SKM-1 treated with dmso at 0.1 percent for 144 hours (cell line): ENCODE measurements around the gene CHPF2.

Experiments used
- DNase-seq: peaks from one replicate; lab custom pipeline; 2025; ENCODE audit not compliant: unreplicated experiment; lab: John Stamatoyannopoulos, UW

The CHPF2 gene

DNA sequence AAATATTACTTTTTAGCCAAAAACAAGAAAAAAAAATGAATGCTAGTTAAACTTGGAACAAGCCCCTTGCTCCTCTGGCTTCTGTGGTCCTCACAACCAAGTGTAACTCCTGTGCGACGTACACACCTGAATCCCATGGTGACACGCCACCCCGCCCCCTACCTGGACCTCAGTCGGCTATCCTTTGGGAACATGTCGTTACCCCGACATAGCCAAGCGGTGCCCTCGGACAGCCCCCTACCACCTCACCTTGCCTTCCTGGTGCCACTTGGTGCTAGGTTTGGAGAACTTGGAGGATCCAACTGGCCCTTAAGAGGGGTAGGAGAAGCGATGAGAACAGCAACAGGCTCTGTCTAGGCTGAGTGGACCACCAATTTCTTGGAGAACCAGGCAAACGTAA, 28.2 kb downstream of the CHPF2 start:
- no peak for DNase-seq

DNA sequence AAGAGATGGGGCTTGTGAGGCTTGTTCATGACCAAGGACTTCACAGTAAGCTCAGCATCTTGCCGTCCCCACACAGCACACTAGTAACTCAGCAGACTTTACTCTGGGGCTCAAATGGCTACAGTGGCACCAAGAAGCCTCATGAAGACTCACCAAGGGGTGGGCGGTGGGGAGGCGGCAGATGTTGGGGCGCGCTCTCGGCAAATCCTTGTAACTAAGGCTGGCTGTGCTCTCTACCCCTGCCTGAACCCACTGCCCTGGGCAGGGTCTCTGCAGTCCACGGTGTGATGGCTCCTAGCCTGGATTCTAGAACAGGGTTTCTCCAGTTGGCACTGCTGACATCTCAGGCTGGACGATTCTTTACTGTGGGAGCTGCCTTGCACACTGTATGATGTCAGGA, 28.6 kb downstream of the CHPF2 start:
- DNase-seq: no peak

DNA sequence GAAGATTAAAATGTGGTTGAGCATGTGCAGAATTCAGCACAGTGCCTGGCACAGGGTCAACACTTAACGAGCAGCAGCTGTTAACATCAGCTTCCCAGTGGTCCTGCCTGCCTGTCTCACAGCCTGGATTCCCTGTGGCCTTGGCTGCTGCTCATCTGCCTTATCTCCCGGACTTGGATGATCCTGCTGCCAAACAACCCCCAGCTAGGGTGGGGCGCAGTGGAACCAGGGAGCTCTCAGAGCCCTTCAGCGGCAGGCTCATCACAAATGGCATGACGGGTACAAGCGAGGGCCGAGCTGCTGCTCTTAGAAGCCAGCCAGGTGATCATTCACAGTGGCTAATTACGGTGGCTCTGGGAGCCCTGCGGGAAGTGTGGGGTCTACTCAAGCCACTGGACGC, 29.2 kb downstream of the CHPF2 start:
- DNase-seq: no peak

DNA sequence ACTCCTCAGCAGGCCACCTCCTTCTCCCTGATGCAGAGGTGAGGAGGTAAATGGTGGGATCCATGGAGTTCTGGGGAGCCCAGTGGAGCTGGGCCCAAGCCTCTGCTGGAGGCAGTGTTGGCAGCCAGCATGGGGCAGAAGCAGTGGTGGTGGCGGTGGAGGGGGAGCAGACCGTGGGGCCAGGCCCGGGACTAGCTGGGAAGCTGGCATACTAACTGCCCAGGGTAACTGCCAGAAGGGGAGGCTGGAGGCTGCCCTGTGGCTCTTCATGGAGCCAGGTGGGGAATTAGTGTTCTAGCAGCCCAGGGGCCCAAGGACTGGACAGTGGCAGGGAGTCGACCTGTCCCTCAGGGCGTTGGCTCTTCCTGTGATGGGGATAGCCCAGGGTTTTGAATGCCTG, 32.3 kb downstream of the CHPF2 start:
- no peak for DNase-seq

DNA sequence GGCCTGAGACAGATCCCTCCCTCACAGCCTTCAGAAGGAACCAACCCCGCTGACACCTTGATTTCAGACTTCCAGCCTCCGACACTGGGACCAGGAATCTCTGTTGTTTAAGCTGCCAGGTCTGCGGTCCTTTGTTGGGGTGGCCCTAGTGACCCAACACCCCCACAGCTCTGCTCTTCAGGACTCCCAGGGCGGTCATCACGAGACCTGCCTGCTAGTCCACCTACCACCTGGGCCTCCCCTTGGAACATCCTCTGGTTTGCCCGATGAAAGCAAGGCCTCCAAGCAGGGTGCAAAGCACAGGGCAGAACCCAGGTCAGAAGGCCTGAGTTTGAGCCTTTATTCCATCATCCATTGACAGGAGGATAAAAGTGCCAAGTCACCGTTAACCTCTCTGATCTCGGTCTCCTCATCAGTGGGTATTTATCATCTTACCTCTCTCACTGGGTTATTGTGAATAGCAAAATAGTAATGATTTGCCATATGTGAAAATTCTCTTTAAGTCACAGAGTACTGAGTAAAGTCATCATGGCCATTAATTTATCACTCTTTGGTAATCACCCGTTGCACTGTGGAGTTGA, 33.2 kb downstream of the CHPF2 start:
- no peak for DNase-seq

DNA sequence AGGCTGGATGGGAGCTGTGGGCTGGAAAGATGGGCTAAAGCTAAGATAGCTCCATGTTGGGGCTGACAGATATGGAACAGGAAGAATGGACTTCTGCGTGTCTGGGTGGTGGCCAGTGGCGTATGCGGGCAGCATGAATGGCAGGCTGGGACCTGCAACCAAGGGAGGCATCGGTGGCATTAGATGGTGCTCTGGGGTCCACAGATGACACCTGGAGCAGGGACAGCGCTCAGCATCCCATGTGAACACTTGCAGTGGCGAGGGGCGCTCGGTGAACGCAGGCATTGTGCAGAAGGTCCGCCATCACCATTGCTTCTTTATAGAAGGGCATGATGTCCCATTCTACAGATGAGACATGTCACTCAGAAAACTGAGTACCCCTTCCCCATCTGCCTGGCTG, 37.2 kb downstream of the CHPF2 start:
- no peak for DNase-seq

DNA sequence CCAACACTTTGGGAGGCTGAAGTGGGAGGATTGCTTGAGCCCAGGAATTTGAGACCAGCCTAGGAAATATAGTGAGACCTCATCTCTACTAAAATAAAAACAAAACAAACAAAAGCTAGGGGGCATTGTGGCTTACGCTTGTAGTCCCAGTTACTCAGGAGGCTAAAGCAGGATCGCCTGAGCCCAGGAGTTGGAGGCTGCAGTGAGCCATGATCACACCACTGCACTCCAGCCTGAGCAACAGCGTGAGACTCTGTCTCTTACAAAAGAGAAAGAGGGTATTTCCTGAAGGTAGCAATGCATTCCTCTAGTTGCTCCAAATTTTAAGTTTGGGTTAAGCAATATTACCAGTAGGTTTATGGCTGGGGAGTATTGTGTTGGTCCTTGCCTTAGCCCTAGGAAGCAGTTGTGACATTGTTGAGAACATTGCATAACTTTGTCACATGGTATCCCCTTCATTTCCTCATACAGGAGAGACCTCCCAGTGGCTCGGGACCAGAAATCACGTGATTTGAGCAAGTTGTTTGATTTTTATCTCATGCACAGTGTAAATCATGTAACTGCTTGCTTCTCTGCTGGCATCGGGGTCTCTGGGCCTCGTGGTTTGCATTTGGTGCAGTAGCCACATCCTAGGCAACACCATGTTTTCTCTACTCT, 39.5 kb downstream of the CHPF2 start:
- DNase-seq: peak; percentile 87

DNA sequence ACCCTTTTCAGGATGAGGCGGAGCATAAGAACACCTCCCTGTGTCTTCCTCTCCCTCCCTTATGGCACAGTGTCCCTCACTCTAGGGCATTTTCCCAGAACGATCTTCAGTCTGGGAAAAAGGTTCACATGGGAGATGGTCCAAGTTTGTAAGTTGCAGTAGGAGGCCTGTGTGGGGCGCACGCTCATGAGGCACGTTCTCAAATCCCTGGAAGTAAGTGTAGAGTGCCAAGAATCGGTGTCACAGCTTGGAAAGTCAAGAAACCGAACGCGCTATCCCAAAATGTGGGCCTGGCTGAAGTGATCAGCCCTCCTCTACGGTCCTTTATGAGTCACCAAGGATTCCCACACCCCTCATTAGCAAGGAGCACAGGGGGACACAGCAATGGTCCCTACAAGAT, 40.1 kb downstream of the CHPF2 start:
- DNase-seq: no peak

DNA sequence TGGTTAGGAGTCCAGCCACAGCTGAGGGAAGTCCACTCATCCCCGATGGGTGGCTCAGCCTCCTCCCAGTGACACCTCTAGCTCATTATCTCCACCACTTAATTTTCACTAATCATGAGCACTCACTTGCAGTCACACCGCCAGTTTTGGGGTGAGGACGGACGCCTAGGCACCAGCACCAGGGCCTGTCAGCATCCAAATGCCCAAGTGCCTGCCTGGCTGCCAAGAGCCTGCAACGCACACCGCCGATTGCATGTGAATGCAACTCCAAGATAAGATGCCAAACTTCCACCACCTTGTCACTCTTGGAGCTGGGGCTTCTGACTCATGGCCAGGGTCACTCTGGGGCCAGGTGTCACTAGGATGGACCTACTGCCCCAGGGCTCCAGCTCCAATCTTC, 40.6 kb downstream of the CHPF2 start:
- no peak for DNase-seq

DNA sequence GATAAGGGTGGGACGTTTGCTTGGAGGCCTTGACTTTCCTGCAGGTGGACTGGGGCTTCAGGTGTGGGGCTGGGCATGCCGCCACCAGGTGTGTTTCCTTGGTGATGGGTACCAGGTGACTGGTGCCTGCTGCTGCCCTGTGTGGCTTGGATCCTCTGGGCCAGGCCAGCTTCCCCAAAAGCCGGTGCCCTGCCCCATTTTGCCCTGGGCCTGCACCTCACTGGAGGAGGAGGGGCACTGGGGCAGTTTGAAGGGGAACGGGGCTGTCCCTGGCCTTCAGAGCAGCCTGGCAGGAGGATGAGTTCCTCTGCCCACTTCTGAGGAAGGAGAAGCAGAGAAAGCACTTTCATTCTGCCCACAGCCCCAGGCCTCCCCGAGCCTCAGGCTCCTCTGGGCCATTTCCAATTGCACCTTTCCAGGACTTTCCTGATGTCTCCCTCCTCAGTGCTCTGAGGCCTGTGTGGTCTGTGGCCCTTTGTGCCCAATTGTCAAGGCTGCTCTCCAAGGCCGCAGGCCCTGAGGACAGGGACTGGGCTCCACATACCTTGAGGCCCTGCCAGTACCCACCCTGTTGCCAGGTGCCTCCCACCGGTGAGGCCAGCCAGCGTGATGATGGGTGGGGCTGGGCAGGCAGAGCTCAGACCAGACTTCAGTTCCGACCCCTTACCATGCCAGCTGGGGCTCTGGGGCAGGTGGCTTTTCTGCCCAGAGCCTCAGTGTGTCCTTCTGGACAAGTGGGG, 41.5 kb downstream of the CHPF2 start:
- no peak for DNase-seq

DNA sequence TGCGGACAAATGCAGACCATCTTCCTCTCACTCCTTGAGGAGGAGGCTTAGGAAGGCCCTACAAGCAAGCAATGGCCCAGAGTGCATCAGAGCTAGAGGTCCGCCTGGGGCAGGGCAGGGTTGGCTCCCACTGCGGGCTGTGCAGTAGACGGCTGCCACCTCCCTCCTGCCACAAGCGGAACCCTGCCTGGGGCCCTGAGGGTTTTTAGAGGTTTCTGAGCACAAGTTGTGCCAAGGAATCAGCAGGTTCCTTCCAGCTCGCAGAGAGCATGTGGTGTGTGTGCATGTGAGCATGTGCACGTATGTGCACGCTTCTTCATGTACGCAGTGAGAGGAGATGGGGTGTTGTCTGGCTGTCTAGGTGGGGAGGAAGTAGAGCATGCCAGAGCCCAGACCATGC, 42.1 kb downstream of the CHPF2 start:
- no peak for DNase-seq

DNA sequence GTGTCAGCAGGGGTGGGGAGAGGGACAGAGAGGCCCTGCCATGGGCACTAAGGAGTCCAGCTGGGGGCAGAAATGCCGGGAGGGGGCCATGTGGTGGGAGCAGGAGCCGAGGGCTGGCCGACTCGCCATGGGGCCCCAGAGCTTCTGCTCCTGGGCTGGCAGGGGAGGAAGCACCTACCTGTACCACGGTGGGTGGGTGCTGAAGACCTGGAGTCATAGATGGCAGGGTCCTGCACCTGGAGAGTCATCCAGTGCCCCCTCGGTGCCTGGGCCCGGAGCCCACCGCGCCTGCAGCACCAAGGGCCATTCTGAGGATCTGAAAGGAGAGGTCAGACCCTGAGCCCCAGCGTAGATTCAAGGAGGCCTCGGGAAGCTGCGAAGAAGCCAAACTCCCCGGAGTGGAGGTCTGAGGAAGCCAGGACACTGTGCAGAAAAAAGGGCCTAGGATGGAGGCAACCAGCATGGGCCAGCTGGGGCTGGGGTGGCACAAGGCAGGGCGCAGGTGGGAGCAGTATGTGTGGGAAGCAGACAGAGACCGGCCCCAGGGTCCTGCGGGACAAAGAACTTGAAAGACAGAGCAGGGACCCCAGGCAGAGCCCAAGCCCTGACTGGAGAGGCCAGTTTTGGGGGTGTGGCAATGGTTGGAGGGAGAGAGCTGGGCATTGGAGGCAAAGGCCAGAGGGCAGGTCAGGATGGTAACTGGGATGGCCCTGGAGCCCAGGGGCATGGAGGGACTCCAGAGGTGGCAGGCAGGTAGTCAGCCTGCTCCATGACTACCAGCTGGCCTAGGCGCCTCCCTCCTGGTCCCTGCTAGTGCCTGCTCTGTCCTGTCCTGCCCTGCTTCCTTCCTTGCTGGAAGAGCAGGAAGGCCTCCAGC, 42.9 kb downstream of the CHPF2 start:
- DNase-seq: no peak

DNA sequence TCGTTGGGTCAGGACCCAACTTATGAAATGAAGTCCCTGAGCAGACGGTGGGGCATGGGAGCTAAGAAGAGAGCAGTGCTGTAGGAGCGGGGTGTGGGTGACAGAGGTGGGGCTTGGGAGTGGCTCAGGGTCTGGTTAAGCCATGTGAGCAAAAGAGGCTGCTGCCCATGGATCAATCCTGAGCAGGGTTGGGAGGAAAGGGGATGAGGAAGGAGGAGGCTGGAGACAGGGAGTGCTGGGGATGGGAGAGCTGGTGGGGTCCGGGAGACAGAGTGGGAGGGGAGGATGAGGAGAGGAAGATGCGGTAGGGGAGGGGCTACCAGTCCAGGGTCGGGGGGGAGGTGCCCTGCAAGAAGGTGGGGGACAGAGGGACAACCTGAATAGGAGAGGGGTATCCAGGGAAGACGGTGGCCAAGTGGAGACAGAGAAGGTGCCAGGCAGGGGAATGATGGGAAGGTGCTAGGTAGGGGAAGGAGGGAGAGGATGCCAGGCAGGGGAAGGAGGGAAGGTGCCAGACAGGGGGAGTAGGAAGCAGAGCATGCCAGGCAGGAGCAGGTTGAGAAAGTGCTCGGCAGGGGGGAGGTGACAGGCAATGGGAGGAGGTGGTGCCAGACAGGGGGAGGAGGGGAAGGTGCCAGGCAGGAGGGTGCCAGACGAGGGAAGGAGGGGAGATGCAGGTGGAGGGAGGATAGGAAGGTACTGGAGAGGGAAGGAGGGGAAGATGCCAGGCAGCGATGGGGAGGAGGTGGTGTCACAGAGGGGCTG, 43.7 kb downstream of the CHPF2 start:
- no peak for DNase-seq

DNA sequence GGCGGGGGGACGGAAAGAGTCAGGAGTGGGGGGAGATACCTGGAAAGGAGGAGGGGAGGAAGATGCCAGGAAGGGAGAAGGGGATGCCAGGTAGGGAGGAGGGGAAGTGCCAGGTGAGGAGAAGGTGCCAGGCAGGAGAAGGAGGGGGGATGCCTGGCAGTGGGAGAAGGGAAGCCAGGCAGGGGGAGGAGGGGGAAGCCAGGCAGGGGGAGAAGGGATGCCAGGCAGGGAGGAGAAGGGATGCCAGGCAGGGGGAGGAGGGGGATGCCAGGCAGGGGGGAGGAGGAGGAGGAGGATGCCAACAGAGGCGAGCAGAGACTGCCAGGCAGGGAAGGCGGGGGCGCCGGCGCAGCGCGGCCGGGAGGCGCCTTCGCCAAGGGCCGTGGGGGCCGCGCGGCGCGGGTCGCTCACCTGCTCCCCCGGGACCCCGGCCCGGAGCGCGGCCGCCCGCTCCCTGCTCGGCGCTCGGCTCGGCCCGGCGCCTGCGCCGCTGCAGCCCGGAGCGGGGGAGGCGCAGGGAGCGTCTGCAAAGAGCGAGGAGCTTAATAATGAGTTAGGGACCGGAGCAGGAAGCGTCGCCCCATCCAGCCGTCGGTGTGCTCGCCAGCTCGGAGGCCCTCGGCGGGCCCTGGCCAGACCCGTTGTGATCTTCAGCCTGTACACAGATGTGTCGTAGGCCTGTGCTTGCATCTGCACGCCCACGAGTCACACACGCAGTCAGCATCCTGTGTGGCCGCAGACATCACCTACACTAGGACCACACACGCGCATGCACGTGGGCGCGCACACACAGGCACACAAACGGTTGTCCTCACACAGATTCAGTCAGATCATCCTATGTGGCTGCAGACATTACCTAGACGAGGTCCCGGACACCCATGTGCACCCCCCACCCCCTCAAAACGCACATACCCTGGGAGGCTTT, 44.6 kb downstream of the CHPF2 start:
- DNase-seq: peak; percentile 49

DNA sequence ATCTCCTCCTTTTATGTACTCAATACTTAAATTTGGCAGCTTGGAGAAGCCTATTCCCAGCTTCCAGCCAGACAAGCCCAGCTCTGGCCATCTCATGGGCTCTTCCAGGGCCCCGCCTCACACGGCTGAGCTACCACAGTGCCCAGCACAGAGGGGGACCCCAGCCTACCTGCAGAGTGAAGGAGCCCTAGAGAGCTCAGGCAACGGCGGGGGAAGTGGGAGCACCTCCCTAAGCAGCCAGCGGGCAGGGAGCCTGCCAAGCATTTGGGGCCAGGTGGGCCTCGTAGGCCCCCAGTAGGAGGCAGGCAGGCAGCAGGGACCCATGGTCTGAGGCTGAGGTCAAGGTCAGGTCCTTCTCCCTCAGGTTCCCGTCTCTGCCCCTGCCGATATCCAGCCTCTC, 45.3 kb downstream of the CHPF2 start:
- DNase-seq: no peak

DNA sequence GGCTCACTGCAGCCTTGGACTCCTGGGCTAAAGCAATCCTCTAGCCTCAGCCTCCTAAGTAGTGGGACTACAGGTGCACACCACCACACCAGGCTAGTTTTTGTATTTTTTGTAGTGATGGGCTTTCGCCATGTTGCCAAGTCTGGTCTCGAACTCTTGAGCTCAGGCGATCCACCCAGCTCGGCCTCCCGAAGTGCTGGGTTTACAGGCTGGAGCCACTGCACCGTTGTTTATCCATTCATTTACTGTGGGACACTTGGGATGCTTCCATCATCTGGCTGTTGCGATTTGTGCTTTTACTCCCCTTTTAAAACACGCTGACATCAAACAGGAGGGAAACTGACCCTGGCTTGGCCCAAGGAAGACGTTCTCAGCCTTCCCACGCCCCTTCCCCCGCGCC, 46.7 kb downstream of the CHPF2 start:
- no peak for DNase-seq

DNA sequence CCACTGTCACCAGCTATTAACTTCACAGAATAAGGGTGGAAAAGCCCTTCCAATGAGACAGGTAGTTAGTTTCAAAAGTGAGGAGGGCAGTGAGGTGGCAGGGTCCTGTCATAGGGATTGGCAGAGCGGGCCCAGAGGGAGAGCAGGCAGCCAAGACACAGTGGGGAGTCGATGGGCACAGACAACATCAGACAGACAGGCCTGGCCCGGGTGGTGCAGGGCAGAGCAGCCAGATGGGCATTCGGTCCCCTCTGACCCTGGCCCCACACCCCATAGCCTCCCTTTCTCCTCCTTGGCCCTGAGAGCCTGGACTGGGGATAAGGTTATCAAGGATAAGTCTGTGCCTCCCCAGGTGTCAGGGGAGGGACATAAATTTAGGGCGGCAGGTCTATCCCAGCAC, 47.6 kb downstream of the CHPF2 start:
- no peak for DNase-seq

DNA sequence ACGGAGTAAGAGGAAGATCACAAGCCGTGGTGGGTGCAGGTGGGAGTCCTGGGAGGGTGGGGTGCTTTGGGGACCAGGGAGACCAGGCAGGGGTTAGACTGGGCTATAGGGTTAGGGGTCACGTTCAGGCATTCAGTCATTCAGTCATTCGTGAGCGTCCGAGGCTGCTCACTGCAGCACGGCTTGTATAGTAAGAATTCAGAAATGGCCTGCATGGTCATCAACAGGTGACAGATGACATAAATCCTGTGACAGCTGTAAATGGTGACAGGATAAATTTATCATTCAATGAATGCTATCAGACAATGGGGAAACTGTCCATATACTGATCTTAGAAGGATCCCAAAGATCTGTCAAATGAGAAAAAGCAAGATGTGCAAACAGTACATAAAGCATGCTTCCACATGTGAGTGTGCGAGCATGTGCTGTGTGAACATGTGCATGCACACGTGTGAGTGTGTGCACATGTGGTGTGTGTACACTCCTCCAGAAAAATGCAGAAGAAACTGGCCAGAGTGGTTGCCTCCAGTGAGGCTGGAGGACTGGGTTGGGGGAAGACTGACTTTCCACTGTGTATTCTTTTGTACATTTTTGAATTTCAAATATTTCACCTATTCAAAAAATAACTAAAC, 48.2 kb downstream of the CHPF2 start:
- DNase-seq: no peak

DNA sequence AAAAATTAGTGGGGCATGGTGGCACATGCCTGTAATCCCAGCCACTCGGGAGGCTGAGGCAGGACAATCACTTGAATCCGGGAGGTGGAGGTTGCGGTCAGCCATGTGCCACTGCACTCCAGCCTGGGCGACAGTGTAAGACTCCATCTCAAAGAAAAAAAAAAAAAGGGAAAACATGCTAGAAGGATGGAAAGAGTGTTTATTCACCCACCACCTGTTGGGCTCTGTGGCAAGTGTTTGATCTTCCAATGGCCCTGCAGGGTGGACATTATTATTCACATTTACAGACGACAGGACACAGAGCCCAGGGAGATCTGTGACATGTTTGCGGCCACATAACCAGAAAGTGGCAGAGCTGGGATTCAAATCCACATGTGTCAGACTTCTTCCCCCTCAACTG, 49.4 kb downstream of the CHPF2 start:
- no peak for DNase-seq
